Hepatocyte (in vitro differentiated cells): ENCODE data around the gene SAMD13.

Source experiments
- EZH2 ChIP-seq: fragments of 200-600 bp; sonication (generic); IDR thresholded peaks from 2 replicates; pipeline ENCODE4 v1.6.1; 2016; ENCODE audit warnings: antibody characterized with exemption, mild to moderate bottlenecking, borderline replicate concordance
- EZH2phosphoT487 ChIP-seq: fragments of 200-600 bp; sonication (generic); IDR thresholded peaks from one replicate; pipeline ENCODE4 v1.6.1; 2018; ENCODE audit warnings: antibody characterized with exemption, mild to moderate bottlenecking, low read depth, moderate library complexity; ENCODE audit not compliant: unreplicated experiment, severe bottlenecking
- TF ChIP-seq, protein P1 (sequence below): fragments of 200-600 bp; sonication (generic); IDR thresholded peaks from 2 replicates; pipeline ENCODE4 v1.5.1; 2016; ENCODE audit warnings: antibody characterized with exemption, mild to moderate bottlenecking; ENCODE audit not compliant: poor library complexity

DNA sequence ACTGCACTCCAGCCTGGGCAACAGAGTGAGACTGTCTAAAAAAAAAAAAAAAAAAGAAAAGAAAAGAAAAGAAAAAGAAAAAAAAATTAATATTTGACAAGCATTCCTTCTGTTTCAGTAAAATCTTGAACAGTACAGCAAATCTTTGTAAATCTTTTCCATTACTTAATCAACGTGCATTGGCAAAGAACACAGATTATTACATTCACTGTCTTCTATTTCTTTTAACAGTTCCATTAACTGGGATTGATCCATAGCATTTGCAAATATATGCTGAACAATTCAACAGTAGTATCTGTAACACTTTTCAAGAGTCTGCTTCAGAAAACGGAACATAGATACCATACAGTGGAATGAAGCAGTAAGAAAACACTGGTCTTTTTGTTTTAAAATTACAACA is 9.8 kb downstream of the SAMD13 start:
- TF ChIP-seq, protein P1, sequence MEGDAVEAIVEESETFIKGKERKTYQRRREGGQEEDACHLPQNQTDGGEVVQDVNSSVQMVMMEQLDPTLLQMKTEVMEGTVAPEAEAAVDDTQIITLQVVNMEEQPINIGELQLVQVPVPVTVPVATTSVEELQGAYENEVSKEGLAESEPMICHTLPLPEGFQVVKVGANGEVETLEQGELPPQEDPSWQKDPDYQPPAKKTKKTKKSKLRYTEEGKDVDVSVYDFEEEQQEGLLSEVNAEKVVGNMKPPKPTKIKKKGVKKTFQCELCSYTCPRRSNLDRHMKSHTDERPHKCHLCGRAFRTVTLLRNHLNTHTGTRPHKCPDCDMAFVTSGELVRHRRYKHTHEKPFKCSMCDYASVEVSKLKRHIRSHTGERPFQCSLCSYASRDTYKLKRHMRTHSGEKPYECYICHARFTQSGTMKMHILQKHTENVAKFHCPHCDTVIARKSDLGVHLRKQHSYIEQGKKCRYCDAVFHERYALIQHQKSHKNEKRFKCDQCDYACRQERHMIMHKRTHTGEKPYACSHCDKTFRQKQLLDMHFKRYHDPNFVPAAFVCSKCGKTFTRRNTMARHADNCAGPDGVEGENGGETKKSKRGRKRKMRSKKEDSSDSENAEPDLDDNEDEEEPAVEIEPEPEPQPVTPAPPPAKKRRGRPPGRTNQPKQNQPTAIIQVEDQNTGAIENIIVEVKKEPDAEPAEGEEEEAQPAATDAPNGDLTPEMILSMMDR = no peak
- TF ChIP-seq EZH2 (no peak), EZH2phosphoT487 (no peak)
